CD4-positive, alpha-beta T cell treated with Interleukin-6 at 100 ng/mL for 8 hours (primary cell): Measurements from ENCODE around the gene AAMP.

Experiments
- DNase-seq: peaks from one replicate; pipeline ENCODE4 v3.0.0-alpha.2; 2020; ENCODE audit warnings: mixed read lengths, low spot score

The AAMP gene

DNA sequence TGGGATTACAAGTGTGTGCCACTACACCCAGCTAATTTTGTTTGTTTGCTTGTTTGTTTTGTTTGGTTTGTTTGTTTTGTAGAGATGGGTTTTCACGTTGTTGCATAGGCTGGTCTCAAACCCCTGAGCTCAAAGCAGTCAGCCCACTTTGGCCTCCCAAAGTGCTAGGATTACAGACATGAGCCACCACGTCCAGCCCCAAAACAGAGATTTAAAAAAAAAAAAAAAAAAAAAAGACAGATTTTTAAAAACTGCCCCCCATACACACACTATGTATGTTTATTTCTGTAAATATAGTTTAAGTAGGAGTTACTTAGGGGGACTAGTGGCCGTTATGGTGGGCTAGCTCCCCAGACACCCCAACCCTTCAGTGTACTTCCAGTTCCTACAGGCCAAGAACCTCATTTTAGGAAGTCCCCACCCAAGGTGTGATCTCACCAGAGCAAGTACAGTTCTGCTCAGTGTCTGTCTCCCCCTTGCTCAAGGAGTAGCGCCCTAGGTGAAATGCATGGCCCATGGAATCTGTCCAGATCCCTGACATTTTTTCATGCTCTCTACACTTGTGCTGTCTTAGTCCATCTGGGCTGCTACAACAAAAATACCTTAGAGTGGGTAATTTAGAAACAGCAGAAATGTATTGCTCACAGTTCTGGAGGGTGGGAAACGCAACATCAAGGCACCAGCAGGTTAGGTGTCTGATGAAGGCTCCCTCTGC, 23.9 kb upstream of the AAMP start:
- DNase-seq: no peak

DNA sequence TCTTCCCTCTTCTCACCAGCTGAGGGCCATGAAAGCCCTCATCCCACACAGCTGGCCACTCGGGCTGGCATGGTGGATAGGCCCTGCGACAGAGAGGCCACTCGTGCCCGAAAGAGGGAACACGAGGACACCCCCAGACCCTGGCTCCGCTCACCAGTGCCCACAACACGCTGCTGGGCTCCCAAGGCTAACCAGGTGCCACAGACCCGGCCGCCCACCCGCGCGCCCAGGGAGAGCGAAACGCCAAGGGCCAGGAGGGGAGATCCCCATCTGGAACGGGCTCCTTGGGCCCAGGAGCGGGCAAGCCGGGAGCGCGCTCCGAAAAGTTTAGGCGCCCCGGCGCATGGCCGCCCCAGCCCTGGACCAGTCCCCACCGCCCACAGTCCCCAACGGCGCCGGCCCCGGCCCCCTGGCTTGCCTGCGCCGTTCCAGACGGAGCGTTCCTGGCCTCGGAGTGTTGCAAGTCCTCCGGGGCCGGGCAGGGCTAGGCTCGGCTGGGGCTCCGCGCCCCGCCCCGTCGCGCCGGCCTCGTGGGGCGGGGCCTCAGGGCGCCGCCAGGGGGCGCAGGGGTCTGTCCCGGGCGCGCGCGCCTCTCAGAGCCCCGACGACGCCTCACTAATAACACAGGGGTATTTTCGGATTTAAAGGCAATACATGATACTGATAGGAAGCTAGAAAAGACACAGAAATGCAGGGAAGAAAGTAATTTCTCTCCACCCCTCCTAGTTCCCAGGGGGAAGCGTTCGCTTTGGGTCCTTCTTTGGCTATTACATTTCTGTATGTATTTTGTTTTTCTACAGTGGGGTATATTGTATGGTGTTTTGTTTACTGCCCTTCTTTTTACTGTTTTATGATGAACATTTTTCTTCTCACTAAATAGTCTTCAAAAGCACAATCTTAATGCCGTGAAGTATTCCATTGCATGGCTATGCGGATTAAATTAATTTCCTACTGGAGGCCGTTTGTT, 22.4 kb upstream of the AAMP start, which contains the start of gene TMBIM1:
Gene TMBIM1, minus strand, starts transcription at position 456 of the 967 bp plus-strand sequence. CDS start 10,362 bp downstream, outside the sequence.
- peak; percentile 74 for DNase-seq

- no peak for DNase-seq
Observed at GRCh38 chr2:218291318-218292047, 21.5 kb upstream of the AAMP start.

GRCh38 chr2:218290316-218291261, 20.7 kb upstream of the AAMP start:
- peak; percentile 53 for DNase-seq

DNA sequence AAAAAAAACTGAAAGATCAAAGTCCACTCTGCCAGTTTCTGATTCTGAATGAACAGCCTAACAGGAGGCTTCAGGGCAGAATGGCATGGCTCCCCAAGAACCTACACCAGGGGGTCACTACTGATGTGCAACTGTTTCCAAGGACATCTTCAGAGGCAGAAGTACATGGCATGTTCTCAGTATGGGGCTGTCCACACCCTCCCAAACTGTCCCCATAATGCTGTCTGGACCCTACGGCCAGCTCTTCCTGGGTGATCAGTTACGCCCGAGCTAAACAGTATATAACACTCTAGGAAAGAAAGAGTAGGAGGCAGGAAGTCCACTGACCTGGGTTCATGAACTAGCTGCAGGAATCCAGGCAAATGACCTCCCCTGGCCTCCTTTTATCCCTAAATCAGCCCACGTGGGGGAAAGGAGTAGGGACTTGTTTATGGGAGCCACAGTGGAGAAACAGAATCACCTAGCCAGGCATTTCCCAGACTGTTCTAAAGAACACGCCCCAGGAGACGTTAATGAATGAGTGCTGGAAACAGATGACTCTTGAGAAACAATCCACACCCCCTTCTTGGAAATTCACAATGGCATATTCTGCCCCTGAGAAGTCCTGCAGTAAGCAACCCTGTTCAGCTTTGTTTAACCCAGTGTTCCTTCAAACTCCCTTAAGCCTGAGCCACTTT, 19.8 kb upstream of the AAMP start:
- no peak for DNase-seq

GRCh38 chr2:218286570-218287459, 16.9 kb upstream of the AAMP start:
- peak; percentile 81 for DNase-seq

GRCh38 chr2:218285604-218286003, 15.7 kb upstream of the AAMP start:
- no peak for DNase-seq

GRCh38 chr2:218284106-218284811, 14.3 kb upstream of the AAMP start:
- DNase-seq: peak; percentile 56

DNA sequence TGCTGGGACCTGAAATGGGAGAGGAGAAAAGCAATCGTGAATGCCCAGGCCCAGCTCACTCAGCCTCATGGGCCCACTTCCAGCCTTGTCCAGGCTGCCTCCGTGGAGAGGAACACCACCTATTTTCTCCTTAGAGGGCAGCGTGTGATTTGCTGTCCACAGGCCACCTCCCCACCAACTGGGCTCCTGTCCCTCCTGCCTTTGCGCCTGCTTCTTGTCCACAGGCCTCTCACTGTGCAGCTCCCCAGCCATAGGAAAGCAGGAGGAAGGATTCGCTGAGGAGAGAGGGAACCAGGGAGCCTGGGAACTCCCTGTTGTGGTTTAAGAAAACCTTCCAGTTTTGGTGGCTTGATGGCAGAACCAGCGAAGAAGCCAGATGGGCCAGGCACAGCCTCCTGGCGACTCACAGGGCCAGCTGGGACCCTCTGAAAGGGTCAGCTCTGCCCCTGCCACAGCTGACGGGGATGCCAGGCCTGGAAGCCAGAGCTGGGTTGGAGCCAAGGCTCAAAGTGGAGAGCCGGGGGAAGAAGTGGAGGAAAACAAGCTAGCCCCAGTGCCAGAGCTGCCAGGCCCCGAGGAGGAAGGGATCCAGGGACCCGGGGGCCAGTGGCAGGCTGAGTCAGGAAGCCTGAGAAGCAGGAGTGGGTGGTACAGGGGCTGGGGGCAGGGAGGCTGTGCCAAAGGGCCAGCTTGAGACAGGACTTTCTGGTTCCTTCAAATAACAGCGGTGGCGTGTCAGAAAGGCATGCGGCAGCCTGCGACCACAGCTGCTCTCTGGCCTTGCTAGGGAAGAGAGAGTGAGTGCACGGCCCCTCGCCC, 12.4 kb upstream of the AAMP start:
- DNase-seq: no peak

DNA sequence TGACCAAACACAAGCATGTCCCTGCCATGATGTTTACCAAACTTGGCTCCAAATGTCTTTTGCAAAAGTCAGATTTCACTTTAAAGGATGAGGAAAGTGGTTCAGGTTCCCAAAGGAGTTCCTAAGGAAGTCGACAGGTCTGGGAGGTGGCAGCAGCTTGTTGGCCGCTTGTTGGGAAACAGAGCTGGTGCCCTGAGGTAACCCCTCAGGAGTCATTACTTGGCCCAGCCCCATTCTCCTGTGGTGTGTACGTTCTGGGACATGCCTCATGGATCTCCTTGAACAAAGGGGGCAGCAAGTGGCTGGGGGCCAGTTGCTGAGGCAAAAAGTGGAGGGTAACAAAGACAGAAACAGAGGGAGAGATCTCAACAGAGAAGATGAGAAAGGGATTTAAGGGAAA, 11.5 kb upstream of the AAMP start:
- DNase-seq: no peak

- DNase-seq: no peak
Observed at GRCh38 chr2:218280260-218280870, 10.4 kb upstream of the AAMP start.

GRCh38 chr2:218278531-218279360, 8.8 kb upstream of the AAMP start:
- DNase-seq: no peak

GRCh38 chr2:218277921-218278320, 8.0 kb upstream of the AAMP start:
- DNase-seq: no peak

- no peak for DNase-seq
Observed at GRCh38 chr2:218276986-218277755, 7.2 kb upstream of the AAMP start.

GRCh38 chr2:218275371-218276072, 5.6 kb upstream of the AAMP start:
- DNase-seq: no peak
